NB4 (cell line): ENCODE data around the gene FKRP.

Source experiments
- CTCF ChIP-seq: IDR thresholded peaks from one replicate; pipeline ENCODE4 v1.5.1; 2012; ENCODE audit warnings: low read depth, low read length
- POLR2A ChIP-seq: IDR thresholded peaks from 2 replicates; pipeline ENCODE4 v1.6.1; 2011; ENCODE audit warnings: mild to moderate bottlenecking; ENCODE audit not compliant: insufficient read length; ENCODE audit errors: extremely low read depth

- TF ChIP-seq CTCF: no peak
- no peak for TF ChIP-seq POLR2A
These were observed 21.4 kb upstream of the FKRP start for GRCh38 chr19:46724468-46724867.
